GM18511 (cell line): Measurements from ENCODE around the gene RIC3.

Experiments
- ATAC-seq: cut with Tn5 transposase; IDR thresholded peaks from one replicate; pipeline ENCODE4 v1.9.1; 2021; ENCODE audit warnings: mild to moderate bottlenecking, moderate library complexity; ENCODE audit not compliant: unreplicated experiment

Gene RIC3

GRCh38 chr11:8105666-8106065, 63.2 kb downstream of the RIC3 start:
- ATAC-seq = no peak

GRCh38 chr11:8105133-8105532, 63.7 kb downstream of the RIC3 start:
- no peak for ATAC-seq

GRCh38 chr11:8103909-8104308, 64.9 kb downstream of the RIC3 start:
- no peak for ATAC-seq

GRCh38 chr11:8102965-8103364, 65.9 kb downstream of the RIC3 start:
- ATAC-seq = no peak

GRCh38 chr11:8102296-8102915, 66.4 kb downstream of the RIC3 start:
- ATAC-seq = no peak

GRCh38 chr11:8101421-8101820, 67.4 kb downstream of the RIC3 start:
- no peak for ATAC-seq

- ATAC-seq = no peak
These were observed 68.2 kb downstream of the RIC3 start for GRCh38 chr11:8100605-8101004.

- no peak for ATAC-seq
These were observed 68.7 kb downstream of the RIC3 start for GRCh38 chr11:8100158-8100557.

GRCh38 chr11:8099291-8099899, 69.4 kb downstream of the RIC3 start:
- ATAC-seq = peak; percentile 78

- ATAC-seq = no peak
These were observed 69.9 kb downstream of the RIC3 start for GRCh38 chr11:8098879-8099278.

- ATAC-seq = no peak
These were observed 70.5 kb downstream of the RIC3 start for GRCh38 chr11:8098361-8098760.

GRCh38 chr11:8097926-8098325, 70.9 kb downstream of the RIC3 start:
- ATAC-seq = no peak

GRCh38 chr11:8097468-8097867, 71.4 kb downstream of the RIC3 start:
- no peak for ATAC-seq

GRCh38 chr11:8097062-8097461, 71.8 kb downstream of the RIC3 start:
- no peak for ATAC-seq

- ATAC-seq = no peak
These were observed 72.2 kb downstream of the RIC3 start for GRCh38 chr11:8096575-8096974.

- no peak for ATAC-seq
These were observed 72.9 kb downstream of the RIC3 start for GRCh38 chr11:8095806-8096522.

- no peak for ATAC-seq
These were observed 73.5 kb downstream of the RIC3 start for GRCh38 chr11:8095371-8095770.

- no peak for ATAC-seq
These were observed 74.2 kb downstream of the RIC3 start for GRCh38 chr11:8094656-8095055.

GRCh38 chr11:8093931-8094575, 74.8 kb downstream of the RIC3 start:
- ATAC-seq = no peak

- peak; percentile 77 for ATAC-seq
These were observed 76.0 kb downstream of the RIC3 start for GRCh38 chr11:8092587-8093424.

- no peak for ATAC-seq
These were observed 77.1 kb downstream of the RIC3 start for GRCh38 chr11:8091721-8092120.
